GM12878 (cell line): ENCODE data around the gene TMCC2. TPM values are rescaled to one million over a fixed set of nuclear protein-coding genes. Genes with fewer than 3 reads are reported as not detected.
A peak's percentile ranks its signal among the peaks of the same experiment; 100 is the strongest.

Experiments used
- ATAC-seq: fragments of 200-7000 bp; cut with Tn5 transposase; 3 replicates; pipeline ENCODE4 v1.9.1; 2020; ENCODE audit warnings: mild to moderate bottlenecking, moderate library complexity
- BruUV-seq: library from RNA; stranded (reverse); fragments of 400-500 nt; replicated peaks from 2 replicates; lab custom pipeline; 2021; lab: Mats Ljungman, UMichigan
- CTCF ChIA-PET: fragments of 300-600 bp; sonication (Branson Sonifier 250); formaldehyde crosslinking; extraction: SDS; loops from one replicate; lab custom pipeline; 2021; ENCODE audit warnings: inconsistent platforms; lab: Yijun Ruan, JAX
- POLR2A ChIA-PET: fragments of 350-600 bp; formaldehyde crosslinking; extraction: SDS; loops from one replicate; lab custom pipeline; 2021; ENCODE audit warnings: inconsistent platforms; lab: Charles Lee
- RAD21 ChIA-PET: fragments of 300-600 bp; sonication (Branson Sonifier 250); formaldehyde crosslinking; loops from one replicate; lab custom pipeline; 2023; ENCODE audit warnings: antibody characterized with exemption; ENCODE audit not compliant: unreplicated experiment; lab: Charles Lee
- SMC1A ChIA-PET: fragments of 300-600 bp; sonication (Branson Sonifier 250); formaldehyde crosslinking; loops from one replicate; lab custom pipeline; 2023; ENCODE audit not compliant: unreplicated experiment, uncharacterized antibody; lab: Charles Lee
- DNase-seq: peaks from one replicate; pipeline ENCODE4 v3.0.0-alpha.2; 2011; ENCODE audit warnings: low read depth, low spot score
- FAIRE-seq: peaks from 3 replicates; lab custom pipeline; 2011; peaks lifted over from hg19 to GRCh38; lab: Jason Lieb, UNC
- H2AFZ ChIP-seq: 2 replicates; pipeline ENCODE4 v1.6.0; 2011; ENCODE audit warnings: low read depth, low read length, control low read depth; ENCODE audit not compliant: control insufficient read depth
- H3K27ac ChIP-seq: 2 replicates; pipeline ENCODE4 v1.5.1; 2011; ENCODE audit warnings: control low read depth; ENCODE audit not compliant: control insufficient read depth, insufficient read depth
- H3K27me3 ChIP-seq, 2 experiments: replicated peaks in 1 of 2; 2 replicates each; pipeline versions ENCODE4 v1.6.0 to v1.6.1; 2011; ENCODE audit warnings: low read length in 1 of 2; ENCODE audit not compliant: control insufficient read depth in 2 of 2, insufficient read depth in 2 of 2
- H3K36me3 ChIP-seq, 2 experiments: 2 replicates each; pipeline ENCODE4 v1.5.1; 2011; ENCODE audit warnings: low read length in 1 of 2; ENCODE audit not compliant: control insufficient read depth in 2 of 2, insufficient read depth in 2 of 2
- H3K4me1 ChIP-seq: 2 replicates; pipeline ENCODE4 v1.6.1; 2011; ENCODE audit warnings: mild to moderate bottlenecking, low read length, moderate library complexity, mixed read lengths; ENCODE audit not compliant: control insufficient read depth, insufficient read depth
- H3K4me2 ChIP-seq: 2 replicates; pipeline ENCODE4 v1.6.0; 2011; ENCODE audit warnings: control low read depth; ENCODE audit not compliant: control insufficient read depth, insufficient read depth
- H3K4me3 ChIP-seq: fragments of 200-600 bp; sonication (generic); 2 replicates; pipeline ENCODE4 v1.5.1; 2016
- H3K79me2 ChIP-seq: 2 replicates; pipeline ENCODE4 v1.6.0; 2011; ENCODE audit warnings: low read length; ENCODE audit not compliant: control insufficient read depth, insufficient read depth
- H3K9ac ChIP-seq: 2 replicates; pipeline ENCODE4 v1.8.0; 2011; ENCODE audit warnings: low read length, control low read depth, mixed read lengths; ENCODE audit not compliant: control insufficient read depth, insufficient read depth
- H3K9me3 ChIP-seq: replicated peaks from 3 replicates; pipeline ENCODE4 v1.5.1; 2011; ENCODE audit warnings: mild to moderate bottlenecking, low read length; ENCODE audit not compliant: control insufficient read depth, insufficient read depth
- H4K20me1 ChIP-seq: 2 replicates; pipeline ENCODE4 v1.6.0; 2011; ENCODE audit not compliant: control insufficient read depth, insufficient read depth
- ETV6 ChIP-seq, 2 experiments: fragments of 450-650 bp in 1 of 2; IDR thresholded peaks in 1 of 2; conservative IDR thresholded peaks in 1 of 2; 2 replicates each; pipeline ENCODE4 v1.6.1; 2014; ENCODE audit warnings: antibody characterized with exemption in 1 of 2, borderline replicate concordance in 1 of 2, low read depth in 1 of 2, mild to moderate bottlenecking in 1 of 2, moderate library complexity in 1 of 2
- PKNOX1 ChIP-seq: fragments of 450-650 bp; IDR thresholded peaks from 2 replicates; pipeline ENCODE4 v1.6.1; 2016; ENCODE audit warnings: mild to moderate bottlenecking
- WGBS: methylation state at CpG from one replicate; pipeline ENCODE4 v1.1.6; 2016; ENCODE audit warnings: low lambda C conversion rate; ENCODE audit not compliant: insufficient replicate concordance, insufficient coverage; ENCODE audit errors: missing lambda C conversion rate; 5-methylcytosine and 5-hydroxymethylcytosine counted together
- in situ Hi-C: fragments of 300-500 bp; cut with MboI; formaldehyde crosslinking; loops from 9 replicates; pipeline ENCODE4 v1.14.3; 2018; ENCODE audit warnings: mixed read lengths
- intact Hi-C: fragments of 100-400 bp; cut with micrococcal nuclease; formaldehyde crosslinking; loops from one replicate; pipeline ENCODE4 v1.14.2; 2022; ENCODE audit not compliant: unreplicated experiment
- polyA plus RNA-seq, 11 experiments: library from polyadenylated mRNA; depleted of rRNA in 4 of 11; unstranded in 6 of 11; stranded (reverse) in 5 of 11; fragments of >200 nt; fragmentation: Nextera tagmentation in 4 of 11; fragmentation: Illumina TruSeq in 1 of 11; extraction: Ambion mirVana in 4 of 11; extraction: Trizol in 1 of 11; gene quantifications; 1 replicate in 1 of 11; 2 replicates in 10 of 11; pipeline versions ENCODE4 v1.2.1 to v1.2.3, GENCODE V29; 2011 to 2016; ENCODE audit warnings: inconsistent platforms in 2 of 11, missing spikeins in 2 of 11, low read depth in 1 of 11
- total RNA-seq, 4 experiments: library from RNA; depleted of rRNA in 3 of 4; stranded (reverse); fragments of >200 nt in 3 of 4; fragmentation: Illumina TruSeq in 1 of 4; extraction: Trizol in 1 of 4; gene quantifications; 2 replicates each; pipeline versions ENCODE4 v1.2.1 to v1.2.3, GENCODE V29; 2013 to 2021

The TMCC2 gene
- total and polyA plus RNA-seq, 10 of the 15 experiments (the other 5 are each of a cell fraction or from before 2014, with no cell fraction given), result 0.06 to 2.3 (median 0.76) TPM

- in situ Hi-C loops (no loop called here), intact Hi-C loops (no loop called here)
- ChIA-PET SMC1A (interaction anchor here (1.7 to 12.1 kb wide), 5 partner anchors 12 to 169 kb away, joined by 6 to 427 read pairs (median 33); no protein-coding TSS in a partner anchor), CTCF (interaction anchor here (0.8 to 19.1 kb wide), 12 partner anchors 8 to 255 kb away, joined by 3 to 836 read pairs (median 14); no protein-coding TSS in a partner anchor), POLR2A (interaction anchor here (0.5 to 5.2 kb wide), 5 partner anchors 12 to 82 kb away, joined by 3 to 75 read pairs (median 5); no protein-coding TSS in a partner anchor), RAD21 (interaction anchor here (1.0 to 24.5 kb wide), 13 partner anchors 9 to 241 kb away, joined by 3 to 728 read pairs (median 12); no protein-coding TSS in a partner anchor)
- ATAC-seq (no peak), FAIRE-seq (no peak), DNase-seq (no peak)
- Histone ChIP-seq H3K27me3 (peaks cover 2 to 15% of the 10 kb centered on the region in 2 experiments; a peak in 3 of 4 replicates), H3K27ac (no peak overlapping the region), H3K4me3 (no peak overlapping the region), H2AFZ (no peak overlapping the region; the same call in 1 of the 2 replicates), H3K36me3 (no peaks in the 10 kb centered on the region), H3K4me1 (peaks cover 37% of the 10 kb centered on the region), H3K79me2 (no peaks in the 10 kb centered on the region), H4K20me1 (no peaks in the 10 kb centered on the region), H3K9ac (no peak overlapping the region), H3K4me2 (no peak overlapping the region), H3K9me3 (no peaks in the 10 kb centered on the region)
- WGBS, result 11% methylated on average over 5 of the region's 5 CpGs
- TF ChIP-seq ETV6 (conservative IDR thresholded peaks at IDR 0.05 in 1 of 2, IDR thresholded peaks at IDR 0.05 in 1 of 2; ENCODE audit: borderline replicate concordance in 1 of 2, low read depth in 1 of 2) (no peak), PKNOX1 (peak; percentile 37; the same call in 1 of the 2 replicates)
- BruUV-seq, result no TSS peak
These were observed 3.2 kb downstream of the TMCC2 start for GRCh38 chr1:205230982-205231381.
